NCI-H128 (cell line): Measurements from ENCODE around the gene CFC1.
"Not testable (repeated sequence)": the region's sequence is repeated elsewhere in the genome, so short reads cannot be mapped to it uniquely, and the experiment has no call there.

ENCODE experiments used
- DNase-seq: peaks from one replicate; lab custom pipeline; 2025; ENCODE audit not compliant: unreplicated experiment; lab: John Stamatoyannopoulos, UW

CFC1 gene

GRCh38 chr2:130599393-130599792 lies at the start of gene CFC1:
TSS of gene CFC1 (minus strand) at chr2:130599575. CDS start at chr2:130599287, 288 bp downstream.
- DNase-seq = not testable (repeated sequence)

- not testable (repeated sequence) for DNase-seq
These were observed 42.3 kb upstream of the CFC1 start for GRCh38 chr2:130641688-130642087.

GRCh38 chr2:130638973-130639372 lies 39.6 kb upstream of the CFC1 start:
- DNase-seq = not testable (repeated sequence)

- not testable (repeated sequence) for DNase-seq
These were observed 29.6 kb upstream of the CFC1 start for GRCh38 chr2:130628784-130629475.

- DNase-seq = not testable (repeated sequence)
These were observed 11.8 kb upstream of the CFC1 start, which contains the start of gene POTEJ for GRCh38 chr2:130611140-130611539. TSS of gene POTEJ (plus strand) at chr2:130611440. CDS start at chr2:130611533, 93 bp downstream.

GRCh38 chr2:130610486-130610885 lies 11.1 kb upstream of the CFC1 start:
- DNase-seq = not testable (repeated sequence)

- not testable (repeated sequence) for DNase-seq
These were observed 9.9 kb upstream of the CFC1 start for GRCh38 chr2:130609002-130609920.

GRCh38 chr2:130608276-130609001 lies 9.1 kb upstream of the CFC1 start:
- not testable (repeated sequence) for DNase-seq

- DNase-seq = not testable (repeated sequence)
These were observed 2.4 kb upstream of the CFC1 start for GRCh38 chr2:130601648-130602302.

- not testable (repeated sequence) for DNase-seq
These were observed 551 bp upstream of the CFC1 start for GRCh38 chr2:130599926-130600325.

- not testable (repeated sequence) for DNase-seq
These were observed 912 bp downstream of the CFC1 start for GRCh38 chr2:130598463-130598862.

GRCh38 chr2:130597994-130598393 lies 1.4 kb downstream of the CFC1 start:
- DNase-seq = not testable (repeated sequence)

GRCh38 chr2:130596757-130597156 lies 2.6 kb downstream of the CFC1 start:
- not testable (repeated sequence) for DNase-seq

GRCh38 chr2:130594011-130594410 lies 5.4 kb downstream of the CFC1 start:
- not testable (repeated sequence) for DNase-seq

- DNase-seq = not testable (repeated sequence)
These were observed 6.5 kb downstream of the CFC1 start for GRCh38 chr2:130592791-130593414.

GRCh38 chr2:130590842-130591359 lies 8.5 kb downstream of the CFC1 start:
- DNase-seq = not testable (repeated sequence)

GRCh38 chr2:130590170-130590841 lies 9.1 kb downstream of the CFC1 start:
- DNase-seq = not testable (repeated sequence)

- DNase-seq = not testable (repeated sequence)
These were observed 10.5 kb downstream of the CFC1 start for GRCh38 chr2:130588688-130589458.
